B cell (primary cell): ENCODE measurements around the gene AGAP1.

Source experiments
- CTCF ChIP-seq: fragments of 200-600 bp; IDR thresholded peaks from one replicate; pipeline ENCODE4 v1.8.0; 2022; ENCODE audit warnings: antibody characterized with exemption, mild to moderate bottlenecking
- EZH2 ChIP-seq: IDR thresholded peaks from 2 replicates; pipeline ENCODE4 v1.6.1; 2012; ENCODE audit warnings: borderline replicate concordance, low read depth, mild to moderate bottlenecking, moderate library complexity, low read length; ENCODE audit not compliant: insufficient read depth, poor library complexity, severe bottlenecking

GRCh38 chr2:235514627-235515363 is 21.0 kb downstream of the AGAP1 start:
- TF ChIP-seq CTCF (no peak), EZH2 (no peak)
